ENCODE results near the gene PKP1.

PKP1 gene

DNA sequence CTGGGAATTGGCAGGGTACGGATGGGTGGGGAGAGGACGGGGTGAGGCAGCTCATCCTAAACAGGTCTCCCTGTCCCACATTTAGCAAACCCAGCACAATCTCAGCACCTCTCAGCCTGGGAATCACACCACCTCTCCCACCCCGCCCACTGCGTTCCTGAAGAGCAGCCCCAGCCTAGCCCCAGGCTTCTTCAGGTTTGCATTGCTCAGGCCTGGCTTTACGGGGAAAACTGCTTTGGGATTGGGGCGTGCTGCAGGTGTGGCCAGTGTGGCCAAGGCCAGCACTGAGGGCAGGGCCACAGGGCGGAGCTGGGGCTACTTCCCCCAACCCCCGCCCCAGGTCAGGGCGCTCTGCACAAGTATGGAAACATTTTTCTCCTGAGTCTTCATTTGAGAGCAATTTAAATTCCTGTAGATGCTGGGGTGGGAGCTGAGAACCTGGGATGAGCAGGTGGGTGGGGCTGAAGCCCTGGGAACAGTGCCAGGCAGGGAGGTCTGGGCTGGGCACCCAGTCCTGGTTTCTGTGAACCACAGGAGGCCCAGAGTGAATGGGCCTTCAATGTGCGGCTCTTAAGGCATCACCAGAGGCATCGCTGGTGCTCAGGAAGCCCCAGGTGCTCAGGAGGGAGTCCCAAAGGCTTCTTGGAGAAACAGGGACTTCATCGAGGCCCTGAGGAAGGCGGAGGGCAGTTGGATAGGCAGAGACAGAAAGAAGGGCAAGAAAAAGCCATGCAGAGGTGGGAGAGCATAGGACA lies 70.1 kb downstream of the PKP1 start:
- Histone ChIP-seq H3K4me3 (ENCODE audit: insufficient read depth, low read length, poor library complexity, severe bottlenecking) (no peak overlapping the region), H3K27me3 (ENCODE audit: low read length) (no peaks in the 10 kb centered on the region), H3K9me2 (replicated peaks; ENCODE audit: insufficient read depth, low read length) (no peaks in the 10 kb centered on the region)

DNA sequence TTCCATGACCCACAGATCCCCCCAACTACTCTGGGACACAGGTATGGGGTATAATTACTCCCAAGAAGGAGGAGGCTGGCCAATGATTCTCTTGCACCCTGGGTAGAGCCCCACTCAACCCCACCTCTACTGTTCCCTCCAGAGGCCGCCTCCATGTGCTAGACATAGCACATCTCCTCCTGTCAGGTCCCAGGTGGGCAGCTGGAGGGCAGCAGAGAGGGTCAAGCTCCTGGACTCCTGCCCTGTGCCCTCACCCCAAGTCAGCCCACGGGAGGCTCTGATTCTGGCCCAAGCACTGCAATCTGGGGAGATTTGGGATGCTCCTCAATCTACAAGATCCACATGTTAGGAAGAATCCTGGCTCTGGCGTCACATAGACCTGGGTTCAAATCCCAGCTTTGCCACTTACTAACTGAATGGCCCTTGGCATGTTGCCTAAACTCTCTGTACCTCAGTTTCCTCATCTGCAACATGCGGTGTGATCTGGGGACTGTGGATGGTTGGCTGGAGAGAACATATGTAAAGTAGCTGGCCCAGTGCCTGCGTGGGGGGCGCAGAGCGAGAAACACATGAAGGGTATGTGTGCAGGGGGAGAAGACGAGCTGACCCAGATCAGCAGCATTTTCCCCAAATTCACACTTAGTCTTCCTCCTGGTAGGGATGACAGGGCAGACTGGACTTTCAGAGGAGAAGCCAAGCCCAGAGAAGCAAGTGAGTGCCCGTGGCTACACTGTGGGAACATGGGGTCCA lies 71.0 kb downstream of the PKP1 start:
- H3K4me3 ChIP-seq (ENCODE audit: insufficient read depth, low read length, poor library complexity, severe bottlenecking) = no peak overlapping the region
- no peak overlapping the region for H3K4me2 ChIP-seq (ENCODE audit: low read depth, low read length, poor library complexity, severe bottlenecking)
- H3K79me2 ChIP-seq (ENCODE audit: insufficient read depth, low read length) = no peaks in the 10 kb centered on the region
- H3K27me3 ChIP-seq (ENCODE audit: low read length) = no peaks in the 10 kb centered on the region
- no peak overlapping the region for H3K9ac ChIP-seq (ENCODE audit: low read length)
- no peak for TF ChIP-seq EZH2phosphoT487 (conservative IDR thresholded peaks at IDR 0.05; ENCODE audit: low read length)
- TF ChIP-seq, protein P1, sequence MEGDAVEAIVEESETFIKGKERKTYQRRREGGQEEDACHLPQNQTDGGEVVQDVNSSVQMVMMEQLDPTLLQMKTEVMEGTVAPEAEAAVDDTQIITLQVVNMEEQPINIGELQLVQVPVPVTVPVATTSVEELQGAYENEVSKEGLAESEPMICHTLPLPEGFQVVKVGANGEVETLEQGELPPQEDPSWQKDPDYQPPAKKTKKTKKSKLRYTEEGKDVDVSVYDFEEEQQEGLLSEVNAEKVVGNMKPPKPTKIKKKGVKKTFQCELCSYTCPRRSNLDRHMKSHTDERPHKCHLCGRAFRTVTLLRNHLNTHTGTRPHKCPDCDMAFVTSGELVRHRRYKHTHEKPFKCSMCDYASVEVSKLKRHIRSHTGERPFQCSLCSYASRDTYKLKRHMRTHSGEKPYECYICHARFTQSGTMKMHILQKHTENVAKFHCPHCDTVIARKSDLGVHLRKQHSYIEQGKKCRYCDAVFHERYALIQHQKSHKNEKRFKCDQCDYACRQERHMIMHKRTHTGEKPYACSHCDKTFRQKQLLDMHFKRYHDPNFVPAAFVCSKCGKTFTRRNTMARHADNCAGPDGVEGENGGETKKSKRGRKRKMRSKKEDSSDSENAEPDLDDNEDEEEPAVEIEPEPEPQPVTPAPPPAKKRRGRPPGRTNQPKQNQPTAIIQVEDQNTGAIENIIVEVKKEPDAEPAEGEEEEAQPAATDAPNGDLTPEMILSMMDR (IDR thresholded peaks at IDR 0.05; ENCODE audit: insufficient read depth, low read length, poor library complexity, severe bottlenecking) = no peak
- no peaks in the 10 kb centered on the region for H3F3A ChIP-seq (ENCODE audit: insufficient read depth)
- H3K36me3 ChIP-seq (ENCODE audit: low read length) = no peaks in the 10 kb centered on the region
- no peaks in the 10 kb centered on the region for H3K9me3 ChIP-seq (ENCODE audit: insufficient read depth, low read length)
- no peaks in the 10 kb centered on the region for H4K20me1 ChIP-seq (ENCODE audit: low read depth, low read length)
- H3K9me2 ChIP-seq (replicated peaks; ENCODE audit: insufficient read depth, low read length) = no peaks in the 10 kb centered on the region
- no peak overlapping the region for H3K27ac ChIP-seq (ENCODE audit: low read depth, low read length)
- H2AFZ ChIP-seq (ENCODE audit: low read depth, low read length, severe bottlenecking) = no peak overlapping the region

More for the DNA sequence above, 70.1 kb downstream of the PKP1 start:
- no peak overlapping the region for H3K4me2 ChIP-seq (ENCODE audit: low read depth, low read length, poor library complexity, severe bottlenecking)
- TF ChIP-seq EZH2phosphoT487 (conservative IDR thresholded peaks at IDR 0.05; ENCODE audit: low read length) = no peak
- TF ChIP-seq, protein P1 (IDR thresholded peaks at IDR 0.05; ENCODE audit: insufficient read depth, low read length, poor library complexity, severe bottlenecking) = no peak
- H3F3A ChIP-seq (ENCODE audit: insufficient read depth) = no peaks in the 10 kb centered on the region
- no peaks in the 10 kb centered on the region for H3K36me3 ChIP-seq (ENCODE audit: low read length)
- no peaks in the 10 kb centered on the region for H3K9me3 ChIP-seq (ENCODE audit: insufficient read depth, low read length)
- no peak overlapping the region for H3K9ac ChIP-seq (ENCODE audit: low read length)
- no peaks in the 10 kb centered on the region for H4K20me1 ChIP-seq (ENCODE audit: low read depth, low read length)
- H3K27ac ChIP-seq (ENCODE audit: low read depth, low read length) = no peak overlapping the region
- H2AFZ ChIP-seq (ENCODE audit: low read depth, low read length, severe bottlenecking) = no peak overlapping the region
- H3K79me2 ChIP-seq (ENCODE audit: insufficient read depth, low read length) = no peaks in the 10 kb centered on the region

DNA sequence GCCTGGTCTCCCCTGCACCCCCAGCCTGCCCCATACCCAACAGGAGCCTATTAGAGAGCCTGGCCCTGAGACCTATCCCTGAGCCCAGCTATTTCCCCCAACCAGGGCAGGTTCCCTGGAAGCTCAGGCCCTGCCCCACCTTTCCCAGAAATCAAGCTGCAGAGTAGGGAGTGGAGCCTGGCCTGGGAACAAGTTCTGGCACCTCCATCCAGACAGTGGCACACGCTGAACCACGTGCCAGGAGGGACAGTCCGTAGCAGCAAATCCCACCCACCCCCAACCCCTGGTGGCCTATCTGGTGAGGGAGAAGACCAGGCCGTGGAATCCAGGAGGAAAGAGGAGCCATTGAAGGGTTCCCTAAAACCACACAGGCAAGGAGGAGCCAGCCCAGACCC lies 71.6 kb downstream of the PKP1 start:
- no peak overlapping the region for H3K4me3 ChIP-seq (ENCODE audit: insufficient read depth, low read length, poor library complexity, severe bottlenecking)
- H3K27me3 ChIP-seq (ENCODE audit: low read length) = no peaks in the 10 kb centered on the region
- H3K4me2 ChIP-seq (ENCODE audit: low read depth, low read length, poor library complexity, severe bottlenecking) = no peak overlapping the region
- H3K9ac ChIP-seq (ENCODE audit: low read length) = no peak overlapping the region
- TF ChIP-seq, protein P1 (IDR thresholded peaks at IDR 0.05; ENCODE audit: insufficient read depth, low read length, poor library complexity, severe bottlenecking) = no peak
- no peak for TF ChIP-seq EZH2phosphoT487 (conservative IDR thresholded peaks at IDR 0.05; ENCODE audit: low read length)
- no peaks in the 10 kb centered on the region for H3K9me3 ChIP-seq (ENCODE audit: insufficient read depth, low read length)
- no peak overlapping the region for H2AFZ ChIP-seq (ENCODE audit: low read depth, low read length, severe bottlenecking)
- H3F3A ChIP-seq (ENCODE audit: insufficient read depth) = no peaks in the 10 kb centered on the region
- no peaks in the 10 kb centered on the region for H3K79me2 ChIP-seq (ENCODE audit: insufficient read depth, low read length)
- no peaks in the 10 kb centered on the region for H4K20me1 ChIP-seq (ENCODE audit: low read depth, low read length)
- no peak overlapping the region for H3K27ac ChIP-seq (ENCODE audit: low read depth, low read length)
- H3K36me3 ChIP-seq (ENCODE audit: low read length) = no peaks in the 10 kb centered on the region
- no peaks in the 10 kb centered on the region for H3K9me2 ChIP-seq (replicated peaks; ENCODE audit: insufficient read depth, low read length)
